Upper lobe of left lung (tissue), 6 donors: ENCODE results near the gene LCOR. TPM values are rescaled to one million over a fixed set of nuclear protein-coding genes. Genes with fewer than 3 reads are reported as not detected.
A peak's percentile ranks its signal among the peaks of the same experiment; 100 is the strongest.
"Not testable (repeated sequence)": the region's sequence is repeated elsewhere in the genome, so short reads cannot be mapped to it uniquely, and the experiment has no call there.

Source experiments
- ATAC-seq, 2 donors: fragments of 200-7000 bp; cut with Tn5 transposase; one replicate each; pipeline ENCODE4 v1.9.1; 2022; ENCODE audit warnings: mild to moderate bottlenecking in 2 of 2, moderate library complexity in 2 of 2; ENCODE audit not compliant: low FRiP score in 2 of 2
- DNase-seq, 2 donors: peaks; one replicate each; pipeline ENCODE4 v3.0.0-alpha.2; 2019 to 2020
- H3K27ac ChIP-seq, 4 donors: fragments of 200-600 bp; sonication (generic); one replicate each; pipeline ENCODE4 v1.5.1; 2016 to 2019
- H3K27me3 ChIP-seq, 4 donors: fragments of 200-600 bp; sonication (generic); one replicate each; pipeline ENCODE4 v1.5.1; 2017 to 2019
- H3K36me3 ChIP-seq, 4 donors: fragments of 200-600 bp; sonication (generic); one replicate each; pipeline ENCODE4 v1.5.1; 2016 to 2019
- H3K4me1 ChIP-seq, 4 donors: fragments of 200-600 bp; sonication (generic); one replicate each; pipeline ENCODE4 v1.5.1; 2018 to 2019
- H3K4me3 ChIP-seq, 4 donors: fragments of 200-600 bp; sonication (generic); one replicate each; pipeline ENCODE4 v1.5.1; 2017 to 2019; ENCODE audit warnings: mild to moderate bottlenecking in 2 of 4, moderate library complexity in 1 of 4
- H3K9me3 ChIP-seq, 4 donors: fragments of 200-600 bp; sonication (generic); one replicate each; pipeline ENCODE4 v1.5.1; 2018 to 2019
- EP300 ChIP-seq, 4 donors: sonication (generic); formaldehyde crosslinking; IDR thresholded peaks; one replicate each; pipeline ENCODE4 v1.5.1; 2017; ENCODE audit warnings: antibody characterized with exemption in 4 of 4, control low read depth in 2 of 4
- POLR2A ChIP-seq, 4 donors: fragments of 450-650 bp; IDR thresholded peaks; one replicate each; pipeline ENCODE4 v1.5.1; 2016 to 2017; ENCODE audit warnings: antibody characterized with exemption in 4 of 4, mild to moderate bottlenecking in 2 of 4
- POLR2AphosphoS5 ChIP-seq, 2 donors: sonication (generic); formaldehyde crosslinking; IDR thresholded peaks; one replicate each; pipeline ENCODE4 v1.5.1; 2017; ENCODE audit warnings: antibody characterized with exemption in 2 of 2
- WGBS, 2 donors: methylation state at CpG; one replicate each; pipeline ENCODE4 v1.1.5; 2017 to 2018; 5-methylcytosine and 5-hydroxymethylcytosine counted together
- total RNA-seq, 6 donors: library from RNA; depleted of rRNA in 4 of 6; stranded (reverse); fragments of >200 nt in 4 of 6; gene quantifications; one replicate each; pipeline versions ENCODE4 v1.1.0 to v1.2.1, GENCODE V29; 2016 to 2021
- TF ChIP-seq, protein P1 (sequence below), 6 experiments: fragments of 450-650 bp in 4 of 6; fragments of 200-600 bp in 2 of 6; sonication (generic) in 2 of 6; IDR thresholded peaks; one replicate each; pipeline ENCODE4 v1.5.1; 2016 to 2019; ENCODE audit warnings: antibody characterized with exemption in 6 of 6
- donor health status: DM: no; HTN: no; CAD: no; lungs with moderate emphysema.
- donor health status: DM: no; HTN: yes; CAD: no; lungs with severe emphysema.

The LCOR gene
- total RNA-seq, 6 donors from 2014 or later = 18.6 to 54.7 (median 28.0) TPM

DNA sequence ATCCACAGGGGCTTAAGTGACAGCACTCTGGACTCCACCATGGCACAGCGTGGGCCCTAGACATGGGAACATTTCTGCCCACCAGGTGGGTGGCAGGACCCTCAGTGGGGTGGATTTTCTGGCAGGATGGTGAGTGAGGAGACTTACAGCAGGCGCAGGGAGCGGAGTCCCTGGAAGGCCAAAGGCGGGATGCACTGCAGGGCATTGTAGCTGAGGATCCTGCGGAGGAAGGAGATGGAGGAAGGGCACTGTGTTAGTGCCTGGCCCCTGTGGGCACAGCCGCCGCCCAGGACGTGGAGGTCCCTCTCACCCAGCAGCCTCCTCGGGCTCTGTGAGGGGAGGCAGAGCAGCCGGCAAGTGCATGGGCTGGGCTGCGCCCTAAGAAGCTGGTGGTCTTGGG, 199.4 kb downstream of the LCOR start:
- no peaks in the 10 kb centered on the region for H3K36me3 ChIP-seq
- 86% methylated on average over 10 to 11 of the region's 11 CpGs for WGBS, 2 donors
- DNase-seq (peak in 1 of 2 donors; percentile 59), ATAC-seq (no peak)
- no peaks in the 10 kb centered on the region for H3K4me1 ChIP-seq
- H3K27me3 ChIP-seq = no peaks in the 10 kb centered on the region
- H3K9me3 ChIP-seq = no peaks in the 10 kb centered on the region
- no peak overlapping the region for H3K27ac ChIP-seq
- TF ChIP-seq EP300 (IDR thresholded peaks at IDR 0.05) (no peak), POLR2AphosphoS5 (IDR thresholded peaks at IDR 0.05) (no peak), POLR2A (IDR thresholded peaks at IDR 0.05) (no peak)
- TF ChIP-seq, protein P1, sequence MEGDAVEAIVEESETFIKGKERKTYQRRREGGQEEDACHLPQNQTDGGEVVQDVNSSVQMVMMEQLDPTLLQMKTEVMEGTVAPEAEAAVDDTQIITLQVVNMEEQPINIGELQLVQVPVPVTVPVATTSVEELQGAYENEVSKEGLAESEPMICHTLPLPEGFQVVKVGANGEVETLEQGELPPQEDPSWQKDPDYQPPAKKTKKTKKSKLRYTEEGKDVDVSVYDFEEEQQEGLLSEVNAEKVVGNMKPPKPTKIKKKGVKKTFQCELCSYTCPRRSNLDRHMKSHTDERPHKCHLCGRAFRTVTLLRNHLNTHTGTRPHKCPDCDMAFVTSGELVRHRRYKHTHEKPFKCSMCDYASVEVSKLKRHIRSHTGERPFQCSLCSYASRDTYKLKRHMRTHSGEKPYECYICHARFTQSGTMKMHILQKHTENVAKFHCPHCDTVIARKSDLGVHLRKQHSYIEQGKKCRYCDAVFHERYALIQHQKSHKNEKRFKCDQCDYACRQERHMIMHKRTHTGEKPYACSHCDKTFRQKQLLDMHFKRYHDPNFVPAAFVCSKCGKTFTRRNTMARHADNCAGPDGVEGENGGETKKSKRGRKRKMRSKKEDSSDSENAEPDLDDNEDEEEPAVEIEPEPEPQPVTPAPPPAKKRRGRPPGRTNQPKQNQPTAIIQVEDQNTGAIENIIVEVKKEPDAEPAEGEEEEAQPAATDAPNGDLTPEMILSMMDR (IDR thresholded peaks at IDR 0.05) = no peak
- H3K4me3 ChIP-seq = no peak overlapping the region

GRCh38 chr10:97032624-97033023, 200.5 kb downstream of the LCOR start:
- 68 to 84% methylated on average over 7 of the region's 7 CpGs for WGBS, 2 donors
- ATAC-seq = no peak
- DNase-seq = no peak

DNA sequence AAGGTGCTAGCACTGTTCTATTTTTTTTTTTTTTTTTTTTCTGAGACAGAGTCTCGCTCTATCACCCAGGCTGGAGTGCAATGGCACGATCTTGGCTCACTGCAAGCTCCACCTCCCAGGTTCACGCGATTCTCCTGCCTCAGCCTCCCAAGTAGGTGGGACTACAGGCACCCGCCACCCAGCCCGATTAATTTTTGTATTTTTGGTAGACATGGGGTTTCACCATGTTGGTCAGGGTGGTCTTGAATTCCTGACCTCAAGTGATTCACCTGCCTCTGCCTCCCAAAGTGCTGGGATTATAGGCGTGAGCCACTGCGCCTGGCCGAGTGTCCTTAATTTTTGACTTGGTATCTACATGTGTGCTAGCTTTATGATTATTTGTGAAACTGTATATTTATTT, 201.7 kb downstream of the LCOR start:
- not testable (repeated sequence) for H3K27me3 ChIP-seq, H3K27ac ChIP-seq, DNase-seq, ATAC-seq, H3K9me3 ChIP-seq, H3K36me3 ChIP-seq, H3K4me3 ChIP-seq
- peaks cover 6 to 16% (median 11%) of the 10 kb centered on the region in 4 donors for H3K4me1 ChIP-seq
- WGBS, 2 donors = 92 to 94% methylated on average over 9 of the region's 9 CpGs

More at GRCh38 chr10:97032624-97033023, 200.5 kb downstream of the LCOR start:
- Histone ChIP-seq H3K27me3 (no peaks in the 10 kb centered on the region), H3K4me1 (peaks cover under 1 to 8% (median 4%) of the 10 kb centered on the region in 4 donors), H3K9me3 (no peaks in the 10 kb centered on the region), H3K36me3 (no peaks in the 10 kb centered on the region), H3K4me3 (no peak overlapping the region), H3K27ac (no peak overlapping the region)
- no peak for TF ChIP-seq POLR2AphosphoS5 (IDR thresholded peaks at IDR 0.05)
- TF ChIP-seq, protein P1 (IDR thresholded peaks at IDR 0.05) = no peak
- TF ChIP-seq EP300 (IDR thresholded peaks at IDR 0.05) = no peak
- TF ChIP-seq POLR2A (IDR thresholded peaks at IDR 0.05) = no peak

- DNase-seq (peak in 1 of 2 donors; percentile 47), ATAC-seq (no peak)
- H3K36me3 ChIP-seq = no peaks in the 10 kb centered on the region
- H3K27ac ChIP-seq = no peak overlapping the region
- H3K9me3 ChIP-seq = no peaks in the 10 kb centered on the region
- TF ChIP-seq EP300 (IDR thresholded peaks at IDR 0.05) (no peak), POLR2A (IDR thresholded peaks at IDR 0.05) (no peak), POLR2AphosphoS5 (IDR thresholded peaks at IDR 0.05) (no peak)
- TF ChIP-seq, protein P1 (IDR thresholded peaks at IDR 0.05) = no peak
- peaks cover 6 to 16% (median 11%) of the 10 kb centered on the region in 4 donors for H3K4me1 ChIP-seq
- H3K27me3 ChIP-seq = no peaks in the 10 kb centered on the region
- 84 to 87% methylated on average over 7 of the region's 7 CpGs for WGBS, 2 donors
- H3K4me3 ChIP-seq = no peak overlapping the region
These were observed 202.2 kb downstream of the LCOR start for GRCh38 chr10:97034301-97034700.

- H3K36me3 ChIP-seq = no peaks in the 10 kb centered on the region
- H3K4me3 ChIP-seq = no peak overlapping the region
- no peaks in the 10 kb centered on the region for H3K27me3 ChIP-seq
- no peak overlapping the region for H3K27ac ChIP-seq
- no peak for ATAC-seq
- 86 to 89% methylated on average over 18 of the region's 18 CpGs for WGBS, 2 donors
- peaks cover 6 to 16% (median 11%) of the 10 kb centered on the region in 4 donors for H3K4me1 ChIP-seq
- peak in 1 of 2 donors; percentile 37 for DNase-seq
- TF ChIP-seq, protein P1 (IDR thresholded peaks at IDR 0.05) = no peak
- TF ChIP-seq EP300 (IDR thresholded peaks at IDR 0.05) = no peak
- TF ChIP-seq POLR2AphosphoS5 (IDR thresholded peaks at IDR 0.05) = no peak
- no peak for TF ChIP-seq POLR2A (IDR thresholded peaks at IDR 0.05)
- no peaks in the 10 kb centered on the region for H3K9me3 ChIP-seq
These were observed 203.1 kb downstream of the LCOR start for GRCh38 chr10:97034958-97035769.
